ENCODE data around the gene RHBDL1.
A peak's percentile ranks its signal among the peaks of the same experiment; 100 is the strongest.
"Not testable (repeated sequence)": the region's sequence is repeated elsewhere in the genome, so short reads cannot be mapped to it uniquely, and the experiment has no call there.

Gene RHBDL1

DNA sequence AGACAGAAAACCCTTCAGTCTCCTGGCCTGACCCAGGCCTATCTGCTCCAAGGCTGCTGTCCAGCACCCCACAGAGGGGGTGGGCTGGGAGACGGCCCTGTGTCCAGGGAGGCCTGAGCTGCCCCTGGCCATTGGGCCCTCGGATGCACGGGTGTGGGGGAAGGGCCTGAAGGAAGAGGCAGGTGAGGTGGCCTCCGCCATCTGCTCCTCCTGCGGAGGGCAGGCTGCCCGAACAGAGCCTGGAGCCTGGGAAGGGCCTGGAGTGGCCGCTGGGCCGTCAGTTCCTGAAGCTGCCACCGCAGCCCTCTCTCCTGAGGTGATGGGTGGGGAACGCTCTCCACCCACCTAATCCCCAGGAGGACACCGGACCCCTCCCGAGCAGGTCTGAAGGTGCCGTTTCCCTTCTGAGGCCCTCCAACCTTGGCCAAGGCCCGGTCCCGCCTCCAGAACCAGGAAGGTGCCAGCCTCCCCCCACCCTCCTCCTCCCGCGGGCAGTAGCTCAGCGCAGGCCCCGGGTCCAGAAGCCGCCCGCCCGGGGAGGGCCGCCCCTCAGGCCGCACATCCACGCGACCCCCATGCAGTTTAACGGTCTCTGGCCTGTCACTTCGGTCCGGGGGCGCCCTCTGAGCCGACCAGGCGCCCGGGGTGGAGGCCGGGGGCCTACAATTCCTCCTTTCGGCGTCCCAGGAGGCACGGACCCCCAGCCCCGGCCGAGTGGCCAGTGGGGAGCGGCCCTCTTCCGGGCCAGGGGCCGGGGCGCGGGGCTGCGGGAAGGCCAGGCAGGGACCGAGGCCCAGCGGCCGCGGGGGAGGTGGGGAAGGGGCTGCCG, 29.3 kb downstream of the RHBDL1 start:
- DNase-seq (ENCODE audit: low read depth in 2 of 3, low spot score in 2 of 3), result no peak

- no peak for DNase-seq (ENCODE audit: low read depth in 2 of 3, low spot score in 2 of 3)
These were observed 30.1 kb downstream of the RHBDL1 start, which contains the start of gene FBXL16 for GRCh38 chr16:705431-706188. FBXL16 (minus strand) TSS chr16:705801; CDS start chr16:697405, 8,396 bp downstream.

DNA sequence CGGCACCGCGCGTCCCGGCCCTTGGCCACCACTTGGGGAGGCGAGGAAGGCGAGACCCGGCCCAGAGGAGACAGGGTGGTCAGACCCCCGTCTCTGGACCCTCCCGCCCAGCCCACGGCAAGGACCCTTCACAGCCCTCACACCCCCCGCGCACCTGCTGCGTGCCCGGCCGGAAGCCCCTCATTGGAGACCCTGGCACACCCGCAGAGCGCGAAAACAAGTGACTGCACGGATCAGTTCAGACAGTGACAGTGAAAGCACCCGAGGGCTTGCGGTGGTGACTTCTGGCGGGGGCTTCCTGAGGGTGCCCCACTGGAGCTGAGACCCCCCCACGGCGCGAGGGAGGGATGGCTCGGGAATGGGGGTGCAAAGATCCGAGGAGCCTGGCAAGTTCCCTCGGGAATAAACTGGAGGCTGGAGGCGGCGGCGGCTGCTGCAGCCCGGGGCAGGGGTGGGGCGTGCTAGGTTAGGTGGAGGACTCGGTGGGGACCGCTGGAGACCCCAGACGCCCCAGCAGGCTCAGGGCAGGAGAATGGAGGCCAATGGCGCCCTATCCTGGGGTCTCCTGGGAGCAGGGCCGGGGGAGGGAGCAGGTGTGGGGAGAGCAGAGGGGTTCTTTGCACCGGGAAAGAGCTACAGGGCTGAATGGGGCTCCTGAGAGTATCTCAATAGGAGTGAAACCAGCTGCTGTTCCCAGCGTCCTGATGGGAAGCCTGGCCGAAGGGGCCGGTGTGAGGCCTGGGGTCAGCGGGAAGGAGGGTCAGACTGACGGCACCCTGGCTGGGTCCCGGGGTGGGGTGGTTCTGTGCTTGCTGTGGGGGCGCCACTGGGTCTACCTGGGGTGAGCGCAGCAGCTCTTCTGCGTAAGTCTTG, 31.0 kb downstream of the RHBDL1 start:
- DNase-seq (ENCODE audit: low read depth in 2 of 3, low spot score in 2 of 3), result no peak

GRCh38 chr16:707062-707538, 31.6 kb downstream of the RHBDL1 start:
- no peak for DNase-seq (ENCODE audit: low read depth in 2 of 3, low spot score in 2 of 3)

- DNase-seq (ENCODE audit: low read depth in 2 of 3, low spot score in 2 of 3), result no peak
These were observed 32.5 kb downstream of the RHBDL1 start for GRCh38 chr16:708019-708418.

DNA sequence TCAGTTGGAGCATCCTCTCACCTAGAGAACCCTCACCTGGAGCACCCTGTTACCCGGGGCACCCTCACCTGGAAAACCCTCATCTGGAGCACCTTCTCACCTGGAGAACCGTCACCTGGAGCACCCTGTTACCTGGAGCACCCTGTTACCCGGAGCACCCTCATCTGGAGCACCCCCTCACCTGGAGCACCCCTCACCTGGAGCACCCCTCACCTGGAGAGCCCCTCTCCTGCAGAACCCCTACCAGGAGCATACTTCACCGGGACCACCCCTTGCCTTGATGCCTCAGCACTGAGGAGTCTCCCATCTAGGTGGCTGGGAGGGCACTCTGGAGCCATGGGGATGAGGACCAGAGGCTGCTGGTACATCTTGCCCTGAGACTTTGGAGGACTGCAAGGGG, 33.5 kb downstream of the RHBDL1 start:
- DNase-seq (ENCODE audit: low read depth in 2 of 3, low spot score in 2 of 3), result no peak

GRCh38 chr16:709566-710499, 34.4 kb downstream of the RHBDL1 start:
- no peak for DNase-seq (ENCODE audit: low read depth in 2 of 3, low spot score in 2 of 3)

DNA sequence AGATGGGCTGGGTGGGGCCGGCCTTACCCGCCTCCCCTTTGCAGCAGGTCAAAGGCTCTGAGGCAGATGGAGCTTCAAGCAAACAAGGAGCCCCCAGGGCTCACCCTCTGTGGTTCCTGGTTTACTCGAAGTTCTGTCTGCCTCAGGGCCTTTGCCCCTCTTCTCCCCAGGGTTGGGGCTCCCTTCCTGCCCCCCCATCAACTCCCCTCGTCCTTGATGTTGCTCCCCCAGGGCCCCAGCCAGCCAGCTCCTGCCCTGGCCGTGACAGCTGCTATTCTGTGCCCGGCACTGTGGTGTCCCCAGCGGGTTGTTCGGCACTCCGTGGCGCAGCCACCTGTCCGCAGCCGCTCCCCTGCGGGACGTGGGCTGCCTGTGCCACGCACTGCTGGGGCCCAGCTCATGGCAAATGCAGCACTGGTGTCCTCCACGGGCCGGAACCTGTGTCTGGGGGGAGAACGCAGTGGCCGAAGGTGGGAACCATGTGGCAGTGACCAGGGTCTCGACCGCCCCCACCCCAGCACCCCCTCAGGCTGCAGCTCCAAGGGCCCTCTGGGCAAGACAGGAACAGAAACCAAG, 35.1 kb downstream of the RHBDL1 start:
- DNase-seq (ENCODE audit: low read depth in 2 of 3, low spot score in 2 of 3), result no peak

- no peak for DNase-seq (ENCODE audit: low read depth in 2 of 3, low spot score in 2 of 3)
These were observed 35.6 kb downstream of the RHBDL1 start for GRCh38 chr16:711084-711483.

- DNase-seq (ENCODE audit: low read depth in 2 of 3, low spot score in 2 of 3), result peak in 2 of 3 experiments; percentile 74 to 81
These were observed 36.3 kb downstream of the RHBDL1 start for GRCh38 chr16:711548-712320.

- DNase-seq (ENCODE audit: low read depth in 2 of 3, low spot score in 2 of 3), result not testable (repeated sequence)
These were observed 37.3 kb downstream of the RHBDL1 start for GRCh38 chr16:712740-713250.

GRCh38 chr16:714079-714478, 38.6 kb downstream of the RHBDL1 start:
- DNase-seq (ENCODE audit: low read depth in 2 of 3, low spot score in 2 of 3), result no peak

- peak; percentile 73 to 88 (median 85) for DNase-seq (ENCODE audit: low read depth in 2 of 3, low spot score in 2 of 3)
These were observed 39.3 kb downstream of the RHBDL1 start, which contains the start of gene METRN for GRCh38 chr16:714558-715476. METRN (plus strand) TSS chr16:715118; CDS start chr16:715290, 172 bp downstream.

GRCh38 chr16:715477-716199, 40.2 kb downstream of the RHBDL1 start:
- no peak for DNase-seq (ENCODE audit: low read depth in 2 of 3, low spot score in 2 of 3)

- no peak for DNase-seq (ENCODE audit: low read depth in 2 of 3, low spot score in 2 of 3)
These were observed 40.7 kb downstream of the RHBDL1 start for GRCh38 chr16:716200-716568.

- no peak for DNase-seq (ENCODE audit: low read depth in 2 of 3, low spot score in 2 of 3)
These were observed 41.4 kb downstream of the RHBDL1 start for GRCh38 chr16:716768-717325.

Data from activated CD8-positive, alpha-beta memory T cell treated with anti-CD3 and anti-CD28 coated beads for 48 hours (primary cell).